Astrocyte (in vitro differentiated cells and primary cell): Measurements from ENCODE around the gene PRRT1. TPM values are rescaled to one million over a fixed set of nuclear protein-coding genes. Genes with fewer than 3 reads are reported as not detected.

ENCODE experiments used
- DNase-seq: peaks from one replicate; pipeline ENCODE4 v3.0.0-alpha.2; 2010; ENCODE audit warnings: low read depth
- FAIRE-seq: peaks from 2 replicates; lab custom pipeline; 2011; peaks lifted over from hg19 to GRCh38; lab: Jason Lieb, UNC
- H2AFZ ChIP-seq: 2 replicates; pipeline ENCODE4 v1.6.0; 2012; ENCODE audit warnings: low read depth, low read length, inconsistent platforms
- H3K27ac ChIP-seq: 2 replicates; pipeline ENCODE4 v1.5.1; 2011; ENCODE audit warnings: low read depth, low read length, inconsistent platforms
- H3K27me3 ChIP-seq: 2 replicates; pipeline ENCODE4 v1.6.0; 2011; ENCODE audit warnings: low read length, inconsistent platforms; ENCODE audit not compliant: insufficient read depth
- H3K36me3 ChIP-seq: 2 replicates; pipeline ENCODE4 v1.5.1; 2011; ENCODE audit warnings: low read length, inconsistent platforms; ENCODE audit not compliant: insufficient read depth
- H3K4me1 ChIP-seq: 2 replicates; pipeline ENCODE4 v1.5.1; 2011; ENCODE audit warnings: low read length, inconsistent platforms; ENCODE audit not compliant: insufficient read depth
- H3K4me2 ChIP-seq: 2 replicates; pipeline ENCODE4 v1.6.0; 2012; ENCODE audit warnings: low read length, inconsistent platforms
- H3K4me3 ChIP-seq: 2 replicates; pipeline ENCODE4 v1.5.1; 2011; ENCODE audit warnings: low read depth, mild to moderate bottlenecking, low read length, inconsistent platforms; ENCODE audit not compliant: insufficient read depth
- H3K79me2 ChIP-seq: 2 replicates; pipeline ENCODE4 v1.6.0; 2012; ENCODE audit warnings: mild to moderate bottlenecking, low read length, inconsistent platforms; ENCODE audit not compliant: insufficient read depth
- H3K9ac ChIP-seq: 2 replicates; pipeline ENCODE4 v1.6.0; 2012; ENCODE audit warnings: mild to moderate bottlenecking, low read length, inconsistent platforms
- H3K9me3 ChIP-seq: 2 replicates; pipeline ENCODE4 v1.5.1; 2012; ENCODE audit warnings: low read depth, mild to moderate bottlenecking, low read length, inconsistent platforms; ENCODE audit not compliant: insufficient read depth
- H4K20me1 ChIP-seq: 2 replicates; pipeline ENCODE4 v1.6.0; 2012; ENCODE audit warnings: low read length, inconsistent platforms; ENCODE audit not compliant: insufficient read depth
- H3K27ac Mint-ChIP-seq: one replicate; pipeline ENCODE4 v1.8.0; 2021; ENCODE audit warnings: mild to moderate bottlenecking, mixed read lengths; ENCODE audit not compliant: unreplicated experiment
- H3K27me3 Mint-ChIP-seq: one replicate; pipeline ENCODE4 v1.8.0; 2021; ENCODE audit warnings: low read depth, mixed read lengths; ENCODE audit not compliant: unreplicated experiment
- H3K36me3 Mint-ChIP-seq: one replicate; pipeline ENCODE4 v1.8.0; 2021; ENCODE audit warnings: low read depth, mixed read lengths; ENCODE audit not compliant: unreplicated experiment
- H3K4me1 Mint-ChIP-seq: one replicate; pipeline ENCODE4 v1.8.0; 2021; ENCODE audit warnings: low read depth, mixed read lengths; ENCODE audit not compliant: unreplicated experiment
- H3K4me3 Mint-ChIP-seq: one replicate; pipeline ENCODE4 v1.8.0; 2021; ENCODE audit warnings: mild to moderate bottlenecking, moderate library complexity, mixed read lengths; ENCODE audit not compliant: unreplicated experiment
- H3K9me3 Mint-ChIP-seq: one replicate; pipeline ENCODE4 v1.8.0; 2021; ENCODE audit warnings: mild to moderate bottlenecking, mixed read lengths; ENCODE audit not compliant: unreplicated experiment
- CTCF ChIP-seq: IDR thresholded peaks from 2 replicates; pipeline ENCODE4 v1.5.1; 2011; ENCODE audit warnings: low read depth, mild to moderate bottlenecking, inconsistent platforms, low read length, moderate library complexity; ENCODE audit not compliant: insufficient read depth
- EZH2 ChIP-seq: IDR thresholded peaks from 2 replicates; pipeline ENCODE4 v1.6.1; 2012; ENCODE audit warnings: mild to moderate bottlenecking, low read length, inconsistent platforms; ENCODE audit not compliant: insufficient read depth
- total RNA-seq: library from RNA; stranded (reverse); gene quantifications from 2 replicates; pipeline ENCODE4 v1.2.1, GENCODE V29; 2021

The PRRT1 gene
- total RNA-seq, 1 donor from 2014 or later: 0.45 TPM

DNA sequence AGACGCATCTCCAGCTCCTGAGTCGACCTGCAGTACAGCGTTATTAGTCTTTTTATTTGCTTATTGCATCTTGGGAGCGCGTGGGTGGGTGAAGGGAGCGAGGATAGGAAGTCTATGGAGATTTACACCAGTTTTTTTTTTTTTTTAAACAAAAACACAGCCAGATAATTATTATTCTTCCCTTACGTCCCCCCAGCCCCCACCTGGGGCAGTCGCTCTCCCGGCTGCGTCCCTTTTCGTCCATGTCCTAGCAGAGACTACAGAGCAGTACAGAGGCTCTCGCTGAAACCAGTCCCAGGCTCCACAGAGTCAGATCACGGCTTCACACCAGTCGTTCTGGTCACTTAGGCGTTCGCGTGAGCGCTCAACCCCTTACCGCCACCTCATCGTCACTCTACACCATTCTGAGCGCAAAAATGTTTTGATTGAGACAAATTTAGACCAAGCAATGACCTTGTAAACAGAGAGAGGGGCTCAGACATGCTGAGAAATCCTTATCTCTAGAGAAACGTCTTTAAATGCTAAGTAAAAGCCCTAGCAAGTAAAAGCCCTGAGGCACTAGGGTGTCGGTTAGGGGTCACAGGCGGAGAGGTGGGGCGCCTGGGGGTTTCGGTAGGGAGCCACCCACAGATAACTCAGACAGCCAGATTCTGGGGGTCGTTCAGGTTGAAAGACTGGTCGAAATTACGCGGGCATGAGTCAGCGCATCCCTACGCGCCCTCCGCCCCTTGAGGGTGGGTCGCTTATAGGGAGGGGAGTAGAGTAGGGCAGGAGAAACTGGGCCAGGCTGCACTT, 1.2 kb upstream of the PRRT1 start:
- peaks cover 9% of the 10 kb centered on the region for H4K20me1 ChIP-seq
- DNase-seq (peak; percentile 33), FAIRE-seq (no peak)
- no peaks in the 10 kb centered on the region for H3K9me3 ChIP-seq
- peak overlapping the region; percentile 82 for H3K27ac ChIP-seq
- peaks cover 19% of the 10 kb centered on the region for H3K4me1 Mint-ChIP-seq
- H3K79me2 ChIP-seq: peaks cover 17% of the 10 kb centered on the region
- no peak for TF ChIP-seq EZH2
- no peak for TF ChIP-seq CTCF
- H3K36me3 ChIP-seq: peaks cover 4% of the 10 kb centered on the region
- peak overlapping the region; percentile 98 for H3K4me3 Mint-ChIP-seq
- peak overlapping the region; percentile 92 for H3K4me2 ChIP-seq
- H3K36me3 Mint-ChIP-seq: peaks cover 16% of the 10 kb centered on the region
- H3K4me3 ChIP-seq: peak overlapping the region; percentile 88
- H3K9me3 Mint-ChIP-seq: peaks cover 8% of the 10 kb centered on the region
- peak overlapping the region; percentile 86 for H3K9ac ChIP-seq
- H3K27me3 Mint-ChIP-seq: peaks cover 27% of the 10 kb centered on the region
- H3K27me3 ChIP-seq: peaks cover 21% of the 10 kb centered on the region
- H2AFZ ChIP-seq: peak overlapping the region; percentile 76
- peak overlapping the region; percentile 95 for H3K27ac Mint-ChIP-seq
- H3K4me1 ChIP-seq: peaks cover 24% of the 10 kb centered on the region

DNA sequence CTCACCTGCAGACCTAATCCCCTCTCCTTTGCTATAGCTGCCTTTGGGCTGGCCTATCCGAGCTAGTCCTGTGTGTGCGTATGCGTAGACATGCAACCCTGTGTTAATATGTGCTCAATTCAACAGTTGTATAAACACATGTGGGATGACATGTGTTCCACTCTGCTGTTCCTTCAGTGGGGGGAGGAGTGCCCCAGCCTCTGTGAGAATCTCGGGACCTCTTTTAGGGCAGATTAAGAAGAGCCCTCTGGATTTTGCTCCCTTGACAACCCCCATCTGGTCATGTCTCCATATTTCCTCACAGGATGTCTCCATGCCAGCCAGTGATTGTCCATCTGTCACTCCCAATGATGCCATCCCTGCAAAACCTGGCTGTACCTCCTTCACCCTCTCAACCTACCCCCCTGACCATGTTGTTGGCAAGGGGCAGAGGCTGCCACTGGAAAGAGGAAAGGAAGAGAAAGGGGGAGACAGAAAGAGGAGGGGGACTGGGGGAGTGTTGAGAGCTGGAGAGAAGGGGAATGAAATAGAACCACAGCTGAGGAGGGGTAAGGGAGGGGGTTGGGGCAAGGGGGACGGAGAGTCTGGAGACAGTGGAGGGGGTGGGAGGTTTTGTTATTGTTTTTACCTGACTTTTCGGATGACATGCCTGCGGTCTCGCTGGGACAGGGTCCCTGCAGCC, 417 bp downstream of the PRRT1 start:
- Mint-ChIP-seq H3K36me3 (peaks cover 11% of the 10 kb centered on the region), H3K4me3 (no peak overlapping the region), H3K9me3 (peaks cover 9% of the 10 kb centered on the region), H3K27me3 (peaks cover 33% of the 10 kb centered on the region), H3K4me1 (peaks cover 25% of the 10 kb centered on the region), H3K27ac (no peak overlapping the region)
- H3K4me1 ChIP-seq: peaks cover 24% of the 10 kb centered on the region
- no peak overlapping the region for H2AFZ ChIP-seq
- FAIRE-seq (no peak), DNase-seq (no peak)
- no peak overlapping the region for H3K27ac ChIP-seq
- peaks cover 17% of the 10 kb centered on the region for H3K79me2 ChIP-seq
- no peak overlapping the region for H3K4me3 ChIP-seq
- H3K9ac ChIP-seq: no peak overlapping the region
- no peaks in the 10 kb centered on the region for H3K9me3 ChIP-seq
- H3K36me3 ChIP-seq: peaks cover under 1% of the 10 kb centered on the region
- H4K20me1 ChIP-seq: peaks cover 9% of the 10 kb centered on the region
- H3K4me2 ChIP-seq: peak overlapping the region; percentile 92
- H3K27me3 ChIP-seq: peaks cover 34% of the 10 kb centered on the region
- TF ChIP-seq EZH2: peak; percentile 2
- TF ChIP-seq CTCF: no peak
